Medulla oblongata (tissue), 1 donor: ENCODE results near the gene ZBTB20.

Experiments
- DNase-seq: peaks from one replicate; pipeline ENCODE4 v3.0.0-alpha.2; 2015; ENCODE audit errors: extremely low spot score

ZBTB20 gene

GRCh38 chr3:114538211-114538610 lies 608.9 kb downstream of the ZBTB20 start:
- no peak for DNase-seq

GRCh38 chr3:114528517-114528916 lies 618.6 kb downstream of the ZBTB20 start:
- DNase-seq: no peak

GRCh38 chr3:114527036-114527644 lies 619.9 kb downstream of the ZBTB20 start:
- DNase-seq: no peak

- DNase-seq: no peak
Observed at GRCh38 chr3:114525278-114525677, 621.8 kb downstream of the ZBTB20 start.

- no peak for DNase-seq
Observed at GRCh38 chr3:114519415-114519814, 627.7 kb downstream of the ZBTB20 start.

- DNase-seq: no peak
Observed at GRCh38 chr3:114518206-114518808, 628.8 kb downstream of the ZBTB20 start.

GRCh38 chr3:114510201-114510600 lies 636.9 kb downstream of the ZBTB20 start:
- DNase-seq: no peak

- DNase-seq: no peak
Observed at GRCh38 chr3:114509756-114510155, 637.3 kb downstream of the ZBTB20 start.

- DNase-seq: no peak
Observed at GRCh38 chr3:114508976-114509375, 638.1 kb downstream of the ZBTB20 start.

- DNase-seq: no peak
Observed at GRCh38 chr3:114508208-114508607, 638.9 kb downstream of the ZBTB20 start.

- DNase-seq: no peak
Observed at GRCh38 chr3:114506591-114507300, 640.3 kb downstream of the ZBTB20 start.

GRCh38 chr3:114504941-114505628 lies 642.0 kb downstream of the ZBTB20 start:
- no peak for DNase-seq

GRCh38 chr3:114502204-114502603 lies 644.9 kb downstream of the ZBTB20 start:
- DNase-seq: no peak

- DNase-seq: no peak
Observed at GRCh38 chr3:114499976-114500375, 647.1 kb downstream of the ZBTB20 start.

GRCh38 chr3:114498539-114499370 lies 648.3 kb downstream of the ZBTB20 start:
- DNase-seq: peak; percentile 61

GRCh38 chr3:114496874-114497273 lies 650.2 kb downstream of the ZBTB20 start:
- no peak for DNase-seq

GRCh38 chr3:114496466-114496865 lies 650.6 kb downstream of the ZBTB20 start:
- DNase-seq: no peak

GRCh38 chr3:114496021-114496434 lies 651.1 kb downstream of the ZBTB20 start:
- DNase-seq: no peak

GRCh38 chr3:114494498-114494897 lies 652.6 kb downstream of the ZBTB20 start:
- no peak for DNase-seq

GRCh38 chr3:114490829-114491228 lies 656.3 kb downstream of the ZBTB20 start:
- no peak for DNase-seq

GRCh38 chr3:114487502-114487901 lies 659.6 kb downstream of the ZBTB20 start:
- no peak for DNase-seq

- no peak for DNase-seq
Observed at GRCh38 chr3:114484919-114485318, 662.2 kb downstream of the ZBTB20 start.
